HepG2 (cell line): ENCODE results near the gene CNKSR3.

ENCODE experiments used
- ATAD3A ChIP-seq: sonication (generic); formaldehyde crosslinking; IDR thresholded peaks from 2 replicates; pipeline ENCODE4 v1.4.0; 2020; ENCODE audit warnings: missing genetic modification reagents
- CBX2 ChIP-seq, 2 experiments: fragments of 200-600 bp in 1 of 2; sonication (generic); formaldehyde crosslinking in 1 of 2; IDR thresholded peaks; 2 replicates each; pipeline versions ENCODE4 v1.7.0 to v1.8.1; 2018 to 2022; ENCODE audit warnings: low read depth in 2 of 2, low read length in 1 of 2, mild to moderate bottlenecking in 1 of 2, missing genetic modification reagents in 1 of 2
- CHD2 ChIP-seq: IDR thresholded peaks from 2 replicates; pipeline ENCODE4 v1.6.1; 2011; ENCODE audit warnings: low read depth, low read length, improper control_type of control experiment
- DPF2 ChIP-seq: sonication (generic); formaldehyde crosslinking; IDR thresholded peaks from 2 replicates; pipeline ENCODE4 v1.4.0; 2020; ENCODE audit warnings: mild to moderate bottlenecking, low read depth, missing genetic modification reagents, borderline replicate concordance
- DR1 ChIP-seq: sonication (generic); formaldehyde crosslinking; IDR thresholded peaks from 2 replicates; pipeline ENCODE4 v1.8.0; 2021; ENCODE audit warnings: mild to moderate bottlenecking, missing genetic modification reagents, inconsistent platforms
- EZH2 ChIP-seq: conservative IDR thresholded peaks from 2 replicates; pipeline ENCODE4 v1.6.1; 2012; ENCODE audit warnings: mild to moderate bottlenecking, low read depth, low read length, moderate library complexity
- FOXM1 ChIP-seq: sonication (generic); formaldehyde crosslinking; IDR thresholded peaks from 2 replicates; pipeline ENCODE4 v1.5.0; 2020; ENCODE audit warnings: missing genetic modification reagents
- ZFX ChIP-seq: sonication (generic); formaldehyde crosslinking; IDR thresholded peaks from 2 replicates; pipeline ENCODE4 v1.4.0; 2020; ENCODE audit warnings: mild to moderate bottlenecking, low read depth, missing genetic modification reagents, moderate library complexity
- ZNF343 ChIP-seq: sonication (generic); formaldehyde crosslinking; IDR thresholded peaks from 2 replicates; pipeline ENCODE4 v1.4.0; 2020; ENCODE audit warnings: mild to moderate bottlenecking, missing genetic modification reagents
- TF ChIP-seq, protein P1 (sequence below): sonication (generic); formaldehyde crosslinking; IDR thresholded peaks from 2 replicates; pipeline ENCODE4 v1.9.0; 2021; ENCODE audit warnings: missing genetic modification reagents, borderline replicate concordance
- TF ChIP-seq, protein P2 (sequence below): sonication (generic); formaldehyde crosslinking; IDR thresholded peaks from 2 replicates; pipeline ENCODE4 v1.5.0; 2020; ENCODE audit warnings: missing genetic modification reagents
- TF ChIP-seq, protein P3 (sequence below): sonication (generic); formaldehyde crosslinking; IDR thresholded peaks from 2 replicates; pipeline ENCODE4 v1.4.0; 2020; ENCODE audit warnings: low read depth, mild to moderate bottlenecking, missing genetic modification reagents

DNA sequence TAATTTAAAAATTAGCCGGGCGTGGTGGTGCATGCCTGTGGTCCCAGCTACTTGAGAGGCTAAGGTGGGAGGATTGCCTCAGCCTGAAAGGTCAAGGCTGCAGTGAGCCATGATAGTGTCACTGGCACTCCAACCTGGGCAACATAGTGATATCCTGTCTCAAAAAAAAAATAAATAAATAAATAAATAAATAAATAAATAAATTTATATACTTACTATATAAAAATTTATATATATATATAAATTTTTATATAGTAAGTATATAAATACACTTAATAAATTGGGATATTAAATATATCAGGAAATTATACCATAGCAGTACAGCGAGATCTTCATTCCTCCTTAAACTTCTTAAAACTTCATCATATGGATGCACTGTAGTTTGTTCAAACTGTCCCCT is 130.9 kb downstream of the CNKSR3 start:
- TF ChIP-seq ZNF343 (CRISPR knock-in tag) = no peak
- TF ChIP-seq, protein P1, sequence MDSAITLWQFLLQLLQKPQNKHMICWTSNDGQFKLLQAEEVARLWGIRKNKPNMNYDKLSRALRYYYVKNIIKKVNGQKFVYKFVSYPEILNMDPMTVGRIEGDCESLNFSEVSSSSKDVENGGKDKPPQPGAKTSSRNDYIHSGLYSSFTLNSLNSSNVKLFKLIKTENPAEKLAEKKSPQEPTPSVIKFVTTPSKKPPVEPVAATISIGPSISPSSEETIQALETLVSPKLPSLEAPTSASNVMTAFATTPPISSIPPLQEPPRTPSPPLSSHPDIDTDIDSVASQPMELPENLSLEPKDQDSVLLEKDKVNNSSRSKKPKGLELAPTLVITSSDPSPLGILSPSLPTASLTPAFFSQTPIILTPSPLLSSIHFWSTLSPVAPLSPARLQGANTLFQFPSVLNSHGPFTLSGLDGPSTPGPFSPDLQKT (CRISPR knock-in tag) = no peak
- TF ChIP-seq, protein P2, sequence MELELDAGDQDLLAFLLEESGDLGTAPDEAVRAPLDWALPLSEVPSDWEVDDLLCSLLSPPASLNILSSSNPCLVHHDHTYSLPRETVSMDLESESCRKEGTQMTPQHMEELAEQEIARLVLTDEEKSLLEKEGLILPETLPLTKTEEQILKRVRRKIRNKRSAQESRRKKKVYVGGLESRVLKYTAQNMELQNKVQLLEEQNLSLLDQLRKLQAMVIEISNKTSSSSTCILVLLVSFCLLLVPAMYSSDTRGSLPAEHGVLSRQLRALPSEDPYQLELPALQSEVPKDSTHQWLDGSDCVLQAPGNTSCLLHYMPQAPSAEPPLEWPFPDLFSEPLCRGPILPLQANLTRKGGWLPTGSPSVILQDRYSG = no peak
- TF ChIP-seq CBX2 (IDR thresholded peaks at IDR 0.05; ENCODE audit: low read depth, low read length) = no peak
- no peak for TF ChIP-seq CBX2 (CRISPR knock-in tag; IDR thresholded peaks at IDR 0.05; ENCODE audit: low read depth)
- no peak for TF ChIP-seq DR1 (CRISPR knock-in tag)
- no peak for TF ChIP-seq ZFX
- no peak for TF ChIP-seq EZH2
- no peak for TF ChIP-seq FOXM1 (CRISPR knock-in tag)
- TF ChIP-seq DPF2 (CRISPR knock-in tag) = no peak
- TF ChIP-seq, protein P3, sequence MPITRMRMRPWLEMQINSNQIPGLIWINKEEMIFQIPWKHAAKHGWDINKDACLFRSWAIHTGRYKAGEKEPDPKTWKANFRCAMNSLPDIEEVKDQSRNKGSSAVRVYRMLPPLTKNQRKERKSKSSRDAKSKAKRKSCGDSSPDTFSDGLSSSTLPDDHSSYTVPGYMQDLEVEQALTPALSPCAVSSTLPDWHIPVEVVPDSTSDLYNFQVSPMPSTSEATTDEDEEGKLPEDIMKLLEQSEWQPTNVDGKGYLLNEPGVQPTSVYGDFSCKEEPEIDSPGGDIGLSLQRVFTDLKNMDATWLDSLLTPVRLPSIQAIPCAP (CRISPR knock-in tag) = no peak
- TF ChIP-seq CHD2 = no peak
- TF ChIP-seq ATAD3A = no peak
